OCI-LY1 (cell line): Measurements from ENCODE around the gene DCTN4.
"Not testable (repeated sequence)": the region's sequence is repeated elsewhere in the genome, so short reads cannot be mapped to it uniquely, and the experiment has no call there.

Experiments
- H2AFZ ChIP-seq: fragments of 200-600 bp; sonication (generic), shearing (Covaris generic); 2 replicates; pipeline ENCODE4 v1.6.0; 2014; ENCODE audit warnings: antibody characterized with exemption, mild to moderate bottlenecking, low read length
- H3F3A ChIP-seq: fragments of 200-600 bp; sonication (generic), shearing (Covaris generic); 2 replicates; pipeline ENCODE4 v1.6.0; 2014; ENCODE audit warnings: mild to moderate bottlenecking, antibody characterized with exemption, low read length, moderate library complexity; ENCODE audit not compliant: insufficient read depth
- H3K27ac ChIP-seq: fragments of 200-600 bp; sonication (generic); 2 replicates; pipeline ENCODE4 v1.5.1; 2014; ENCODE audit warnings: low read length, mixed run types, mild to moderate bottlenecking, low read depth; ENCODE audit not compliant: poor library complexity, severe bottlenecking
- H3K27me3 ChIP-seq: fragments of 200-600 bp; sonication (generic); 2 replicates; pipeline ENCODE4 v1.6.0; 2014; ENCODE audit warnings: antibody characterized with exemption, mild to moderate bottlenecking, low read length, moderate library complexity; ENCODE audit not compliant: insufficient read depth
- H3K36me3 ChIP-seq: fragments of 200-600 bp; sonication (generic); 2 replicates; pipeline ENCODE4 v1.6.1; 2014; ENCODE audit warnings: mild to moderate bottlenecking, antibody characterized with exemption, low read length, moderate library complexity, mixed read lengths; ENCODE audit not compliant: insufficient read depth
- H3K4me1 ChIP-seq: fragments of 200-600 bp; sonication (generic); 2 replicates; pipeline ENCODE4 v1.5.1; 2014; ENCODE audit warnings: mild to moderate bottlenecking, low read length, moderate library complexity; ENCODE audit not compliant: insufficient read depth, severe bottlenecking
- H3K4me2 ChIP-seq: fragments of 200-600 bp; sonication (generic), shearing (Covaris generic); 2 replicates; pipeline ENCODE4 v1.6.1; 2014; ENCODE audit warnings: low read length
- H3K4me3 ChIP-seq: fragments of 200-600 bp; sonication (generic); 2 replicates; pipeline ENCODE4 v1.5.1; 2014; ENCODE audit warnings: low read length, low read depth, mild to moderate bottlenecking, mixed read lengths; ENCODE audit not compliant: poor library complexity, severe bottlenecking
- H3K79me2 ChIP-seq: fragments of 200-600 bp; shearing (Covaris generic); 2 replicates; pipeline ENCODE4 v1.6.1; 2016; ENCODE audit warnings: mixed run types, low read length, mixed read lengths; ENCODE audit not compliant: insufficient read depth
- H3K9ac ChIP-seq: fragments of 200-600 bp; sonication (generic), shearing (Covaris generic); 2 replicates; pipeline ENCODE4 v1.6.1; 2014; ENCODE audit warnings: mild to moderate bottlenecking, low read length, mixed read lengths
- H3K9me2 ChIP-seq: fragments of 200-600 bp; sonication (generic), shearing (Covaris generic); 2 replicates; pipeline ENCODE4 v1.6.1; 2014; ENCODE audit warnings: low read depth, mild to moderate bottlenecking, low read length, mixed read lengths
- H3K9me3 ChIP-seq: fragments of 200-600 bp; shearing (Covaris generic); 2 replicates; pipeline ENCODE4 v1.6.1; 2014; ENCODE audit warnings: low read length, mixed read lengths
- H4K20me1 ChIP-seq: fragments of 200-600 bp; sonication (generic), shearing (Covaris generic); 2 replicates; pipeline ENCODE4 v1.6.0; 2016; ENCODE audit warnings: mild to moderate bottlenecking, low read length; ENCODE audit not compliant: insufficient read depth
- EZH2 ChIP-seq: fragments of 200-600 bp; sonication (generic), shearing (Covaris generic); IDR thresholded peaks from 2 replicates; pipeline ENCODE4 v1.8.0; 2017; ENCODE audit warnings: borderline replicate concordance, mixed run types, mild to moderate bottlenecking, antibody characterized with exemption, low read length, moderate library complexity, mixed read lengths
- TF ChIP-seq, protein P1 (sequence below): fragments of 200-600 bp; sonication (generic), shearing (Covaris generic); IDR thresholded peaks from 2 replicates; pipeline ENCODE4 v1.5.1; 2017; ENCODE audit warnings: mild to moderate bottlenecking, antibody characterized with exemption, low read length, moderate library complexity, mixed read lengths

The DCTN4 gene

GRCh38 chr5:150753463-150753862, 5.4 kb downstream of the DCTN4 start:
- Histone ChIP-seq H2AFZ (no peak overlapping the region), H3F3A (no peaks in the 10 kb centered on the region), H4K20me1 (no peaks in the 10 kb centered on the region), H3K79me2 (peaks cover 36% of the 10 kb centered on the region), H3K36me3 (peaks cover 77% of the 10 kb centered on the region), H3K4me3 (no peak overlapping the region), H3K27ac (no peak overlapping the region), H3K4me1 (peaks cover 16% of the 10 kb centered on the region), H3K27me3 (no peaks in the 10 kb centered on the region), H3K9ac (no peak overlapping the region), H3K4me2 (no peak overlapping the region), H3K9me2 (no peaks in the 10 kb centered on the region), H3K9me3 (no peaks in the 10 kb centered on the region)
- TF ChIP-seq, protein P1, sequence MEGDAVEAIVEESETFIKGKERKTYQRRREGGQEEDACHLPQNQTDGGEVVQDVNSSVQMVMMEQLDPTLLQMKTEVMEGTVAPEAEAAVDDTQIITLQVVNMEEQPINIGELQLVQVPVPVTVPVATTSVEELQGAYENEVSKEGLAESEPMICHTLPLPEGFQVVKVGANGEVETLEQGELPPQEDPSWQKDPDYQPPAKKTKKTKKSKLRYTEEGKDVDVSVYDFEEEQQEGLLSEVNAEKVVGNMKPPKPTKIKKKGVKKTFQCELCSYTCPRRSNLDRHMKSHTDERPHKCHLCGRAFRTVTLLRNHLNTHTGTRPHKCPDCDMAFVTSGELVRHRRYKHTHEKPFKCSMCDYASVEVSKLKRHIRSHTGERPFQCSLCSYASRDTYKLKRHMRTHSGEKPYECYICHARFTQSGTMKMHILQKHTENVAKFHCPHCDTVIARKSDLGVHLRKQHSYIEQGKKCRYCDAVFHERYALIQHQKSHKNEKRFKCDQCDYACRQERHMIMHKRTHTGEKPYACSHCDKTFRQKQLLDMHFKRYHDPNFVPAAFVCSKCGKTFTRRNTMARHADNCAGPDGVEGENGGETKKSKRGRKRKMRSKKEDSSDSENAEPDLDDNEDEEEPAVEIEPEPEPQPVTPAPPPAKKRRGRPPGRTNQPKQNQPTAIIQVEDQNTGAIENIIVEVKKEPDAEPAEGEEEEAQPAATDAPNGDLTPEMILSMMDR = no peak
- TF ChIP-seq EZH2 = no peak

- no peak for TF ChIP-seq EZH2
- TF ChIP-seq, protein P1 = no peak
- H3K4me3 ChIP-seq = no peak overlapping the region
- H3F3A ChIP-seq = no peaks in the 10 kb centered on the region
- H2AFZ ChIP-seq = no peak overlapping the region
- no peak overlapping the region for H3K9ac ChIP-seq
- no peak overlapping the region for H3K27ac ChIP-seq
- no peaks in the 10 kb centered on the region for H3K9me3 ChIP-seq
- H3K4me1 ChIP-seq = peaks cover 3% of the 10 kb centered on the region
- no peaks in the 10 kb centered on the region for H3K9me2 ChIP-seq
- H3K27me3 ChIP-seq = no peaks in the 10 kb centered on the region
- peaks cover 74% of the 10 kb centered on the region for H3K36me3 ChIP-seq
- H4K20me1 ChIP-seq = no peaks in the 10 kb centered on the region
- H3K79me2 ChIP-seq = peaks cover 17% of the 10 kb centered on the region; the same call in 1 of the 2 replicates
- H3K4me2 ChIP-seq = no peak overlapping the region
These were observed 7.5 kb downstream of the DCTN4 start for GRCh38 chr5:150751096-150751891.

- no peaks in the 10 kb centered on the region for H3F3A ChIP-seq
- peaks cover 66% of the 10 kb centered on the region for H3K36me3 ChIP-seq
- H3K4me2 ChIP-seq = no peak overlapping the region
- H3K4me3 ChIP-seq = no peak overlapping the region
- no peak overlapping the region for H3K27ac ChIP-seq
- H3K9ac ChIP-seq = no peak overlapping the region
- H3K9me3 ChIP-seq = no peaks in the 10 kb centered on the region
- H3K9me2 ChIP-seq = no peaks in the 10 kb centered on the region
- H3K27me3 ChIP-seq = no peaks in the 10 kb centered on the region
- H3K4me1 ChIP-seq = peaks cover 3% of the 10 kb centered on the region
- H2AFZ ChIP-seq = no peak overlapping the region
- peaks cover 16% of the 10 kb centered on the region; the same call in 1 of the 2 replicates for H3K79me2 ChIP-seq
- TF ChIP-seq, protein P1 = no peak
- TF ChIP-seq EZH2 = no peak
- no peaks in the 10 kb centered on the region for H4K20me1 ChIP-seq
These were observed 8.3 kb downstream of the DCTN4 start for GRCh38 chr5:150750469-150750868.

DNA sequence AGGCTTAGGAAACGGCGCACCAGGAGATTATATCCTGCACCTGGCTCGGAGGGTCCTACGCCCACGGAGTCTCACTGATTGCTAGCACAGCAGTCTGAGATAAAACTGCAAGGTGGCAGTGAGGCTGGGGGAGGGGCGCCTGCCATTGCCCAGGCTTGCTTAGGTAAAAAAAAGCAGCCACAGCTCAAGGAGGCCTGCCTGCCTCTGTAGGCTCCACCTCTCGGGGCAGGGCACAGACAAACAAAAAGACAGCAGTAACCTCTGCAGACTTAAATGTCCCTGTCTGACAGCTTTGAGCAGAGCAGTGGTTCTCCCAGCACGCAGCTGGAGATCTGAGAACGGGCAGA, 15.7 kb downstream of the DCTN4 start:
- not testable (repeated sequence) for H3K4me1 ChIP-seq, H3K9ac ChIP-seq, H3K4me3 ChIP-seq, H3K9me3 ChIP-seq, H3K9me2 ChIP-seq, H4K20me1 ChIP-seq, H3K27ac ChIP-seq, H3K79me2 ChIP-seq, H3F3A ChIP-seq, H3K4me2 ChIP-seq, H3K27me3 ChIP-seq, H2AFZ ChIP-seq
- peaks cover 40% of the 10 kb centered on the region for H3K36me3 ChIP-seq

GRCh38 chr5:150742455-150743141, 16.2 kb downstream of the DCTN4 start:
- H3K79me2 ChIP-seq, H3K9me3 ChIP-seq, H2AFZ ChIP-seq, H3K4me2 ChIP-seq, H4K20me1 ChIP-seq, H3K4me3 ChIP-seq, H3K9ac ChIP-seq, H3K4me1 ChIP-seq, H3K27me3 ChIP-seq, H3F3A ChIP-seq, H3K9me2 ChIP-seq, H3K27ac ChIP-seq: not testable (repeated sequence)
- H3K36me3 ChIP-seq = peaks cover 46% of the 10 kb centered on the region
